HuH-7 (cell line): ENCODE measurements around the gene IRF2BP2.
"Not testable (repeated sequence)": the region's sequence is repeated elsewhere in the genome, so short reads cannot be mapped to it uniquely, and the experiment has no call there.

Experiments
- DNase-seq: peaks from one replicate; pipeline ENCODE4 v3.0.0; 2011; ENCODE audit warnings: low spot score

IRF2BP2 gene

DNA sequence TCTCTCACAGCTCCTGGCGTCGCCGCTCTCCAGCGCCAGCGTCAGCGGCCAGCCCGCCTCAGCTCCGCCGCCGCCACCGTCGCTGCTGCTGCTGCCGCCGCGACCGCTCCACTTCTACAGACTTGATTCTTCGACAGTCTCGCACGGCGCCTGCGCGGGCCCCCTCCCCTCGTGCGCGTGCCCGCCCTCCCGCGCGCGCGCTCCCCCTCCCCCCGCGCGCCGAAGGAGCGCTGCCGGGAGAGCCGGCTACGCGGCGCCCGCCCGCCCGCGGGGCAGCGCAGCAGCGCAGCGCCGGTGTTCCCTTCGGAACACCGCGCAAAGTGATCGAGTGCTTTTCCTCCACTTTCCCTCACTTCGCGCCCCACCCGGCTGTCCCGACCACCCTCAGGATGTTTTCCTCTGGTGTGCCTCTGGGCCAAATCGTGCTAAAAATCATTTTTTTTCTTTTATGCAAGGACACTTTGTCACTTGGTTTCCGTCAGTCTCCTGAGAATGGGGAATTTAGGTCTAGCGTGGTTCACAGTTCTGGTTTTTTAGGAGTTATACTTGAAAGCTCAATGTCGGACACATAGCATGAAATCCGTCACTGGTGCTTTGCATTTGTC, at the start of gene IRF2BP2:
Gene IRF2BP2 (minus strand): TSS at position 118 of the 605 bp plus-strand sequence. CDS start 684 bp downstream, outside the sequence.
- DNase-seq: peak; percentile 83

GRCh38 chr1:234659538-234659937, 49.6 kb upstream of the IRF2BP2 start:
- no peak for DNase-seq

DNA sequence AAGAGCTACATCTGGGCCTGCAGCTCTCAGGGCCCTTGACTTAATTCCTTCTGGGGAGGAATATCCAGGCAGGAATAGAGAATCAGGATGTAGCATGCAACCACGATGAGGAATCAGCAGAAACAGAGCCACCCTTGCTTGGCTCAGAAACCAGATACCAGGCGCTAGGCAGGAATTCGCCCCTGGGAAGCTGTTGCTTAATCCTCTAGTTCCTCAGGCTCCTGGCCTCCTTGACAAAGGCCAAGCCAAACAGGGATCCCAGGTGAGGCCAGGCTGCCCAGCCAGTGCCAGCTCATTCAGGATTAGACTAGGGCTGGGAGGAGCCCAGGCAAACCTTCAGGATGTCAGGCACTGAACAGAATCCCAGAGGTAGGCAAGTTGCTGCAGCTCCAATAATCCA, 48.2 kb upstream of the IRF2BP2 start:
- no peak for DNase-seq

- no peak for DNase-seq
These were observed 47.1 kb upstream of the IRF2BP2 start for GRCh38 chr1:234656944-234657654.

- no peak for DNase-seq
These were observed 46.3 kb upstream of the IRF2BP2 start for GRCh38 chr1:234656070-234656895.

DNA sequence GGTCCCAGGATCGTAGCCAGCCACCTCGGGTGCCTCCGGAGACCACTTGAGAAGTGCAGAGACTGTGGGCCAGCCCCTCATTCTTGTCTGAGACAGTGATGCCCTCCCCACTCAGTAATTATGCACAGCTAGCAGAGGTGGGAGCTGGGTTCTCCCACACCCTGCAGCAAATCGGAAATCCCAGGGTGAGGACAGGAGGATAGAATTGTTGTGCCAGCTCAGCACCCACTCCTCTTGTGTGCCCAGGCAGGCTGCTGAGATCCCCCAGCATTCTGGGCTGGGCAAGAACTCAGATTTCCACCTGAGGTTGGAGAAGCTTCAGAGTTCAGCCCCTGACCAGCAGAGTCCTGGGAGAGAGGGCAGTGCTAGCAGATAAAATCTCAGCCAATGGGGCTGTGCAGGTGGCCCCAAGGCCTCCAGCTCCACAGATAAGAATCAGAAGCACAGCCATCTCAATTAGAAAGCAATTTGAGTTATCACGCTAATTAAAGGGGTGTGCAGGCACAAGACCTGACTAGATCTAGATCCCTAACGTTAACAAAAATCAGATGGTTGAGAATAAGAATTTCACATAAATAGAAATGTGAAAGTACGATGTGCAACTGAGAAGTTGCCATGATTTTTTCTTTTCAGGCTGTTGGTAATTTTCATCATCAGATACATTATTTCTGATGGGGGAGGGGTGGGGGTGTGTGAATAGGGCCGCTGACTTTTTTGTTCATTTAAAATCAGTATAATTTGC, 45.5 kb upstream of the IRF2BP2 start:
- DNase-seq: no peak

- DNase-seq: no peak
These were observed 44.2 kb upstream of the IRF2BP2 start for GRCh38 chr1:234654002-234654733.

GRCh38 chr1:234649432-234650081, 39.6 kb upstream of the IRF2BP2 start:
- no peak for DNase-seq

DNA sequence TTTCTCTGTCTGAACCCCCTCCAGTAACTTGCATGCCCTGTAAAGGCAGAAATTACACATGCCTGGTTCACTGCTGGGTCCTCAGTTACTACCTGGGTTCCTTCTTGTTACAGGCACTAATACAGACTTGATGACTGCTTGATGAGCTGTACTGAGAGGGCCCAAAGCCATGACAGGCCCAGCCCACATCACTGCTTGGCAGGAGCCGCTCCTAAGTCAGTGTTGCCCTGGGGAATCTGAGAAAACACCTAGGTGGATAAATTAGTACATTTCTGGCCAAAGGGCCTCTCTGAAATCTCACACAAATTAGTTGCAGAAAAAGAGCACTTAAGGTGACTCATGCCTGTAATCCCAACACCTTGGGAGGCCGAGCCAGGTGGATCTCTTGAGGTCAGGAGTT, 37.8 kb upstream of the IRF2BP2 start:
- no peak for DNase-seq

DNA sequence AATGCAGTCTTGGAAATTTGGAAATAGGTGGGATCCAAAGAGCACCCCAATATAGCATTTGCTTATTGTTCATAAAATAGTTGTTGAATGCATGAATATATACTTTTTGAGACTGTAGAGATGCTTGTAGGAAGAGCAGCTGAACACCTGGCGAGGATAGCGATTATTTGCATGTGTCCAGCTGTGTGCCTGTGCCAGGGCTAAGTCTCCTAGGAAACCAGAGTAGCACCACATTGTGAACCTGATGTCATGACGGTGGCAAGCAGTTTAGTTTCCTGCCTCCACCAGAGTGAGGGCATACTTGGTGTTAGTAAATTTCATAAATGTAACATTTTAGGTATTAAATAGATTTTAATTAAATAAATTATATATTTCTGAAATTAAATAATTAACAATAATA, 37.3 kb upstream of the IRF2BP2 start:
- no peak for DNase-seq

- no peak for DNase-seq
These were observed 36.0 kb upstream of the IRF2BP2 start for GRCh38 chr1:234645964-234646363.

GRCh38 chr1:234645474-234645953, 35.5 kb upstream of the IRF2BP2 start:
- no peak for DNase-seq

GRCh38 chr1:234644928-234645327, 35.0 kb upstream of the IRF2BP2 start:
- no peak for DNase-seq

- no peak for DNase-seq
These were observed 33.8 kb upstream of the IRF2BP2 start for GRCh38 chr1:234643850-234644134.

GRCh38 chr1:234643111-234643849, 33.3 kb upstream of the IRF2BP2 start:
- peak; percentile 67 for DNase-seq

DNA sequence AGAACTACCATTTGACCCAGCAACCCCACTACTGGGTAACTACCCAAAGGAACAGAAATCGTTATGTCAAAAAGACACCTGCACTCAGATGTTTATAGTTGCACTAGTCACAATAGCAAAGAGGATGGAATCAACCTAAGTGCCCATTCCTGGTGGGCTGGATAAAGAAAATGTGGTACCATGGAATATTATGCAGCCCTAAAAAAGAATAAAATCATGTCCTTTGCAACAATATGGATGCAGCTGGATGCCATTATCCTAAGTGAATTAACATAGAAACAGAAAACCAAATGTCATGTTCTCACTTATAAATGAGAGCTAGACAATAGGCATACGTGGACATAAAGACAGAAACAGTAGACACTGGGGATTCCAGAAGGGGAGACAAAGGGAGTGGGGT, 32.5 kb upstream of the IRF2BP2 start:
- DNase-seq: no peak

DNA sequence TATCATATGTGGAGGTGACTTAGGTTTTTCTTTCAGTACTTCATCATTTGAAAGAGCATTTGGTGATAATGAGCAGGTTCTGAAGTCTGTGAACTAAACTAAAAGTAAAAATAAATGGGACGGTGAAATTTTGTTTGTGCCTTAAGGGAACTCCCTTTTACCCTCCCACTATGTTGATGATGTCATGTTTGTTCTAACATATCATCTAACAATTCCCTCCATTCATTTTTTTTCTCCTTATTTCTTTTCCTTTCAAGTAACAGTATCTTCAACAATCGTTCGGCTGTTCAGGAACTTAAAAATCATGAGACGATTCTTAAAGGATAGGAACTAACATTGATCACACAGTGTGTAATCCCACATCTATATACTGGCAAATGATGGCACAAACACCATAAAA, 30.0 kb upstream of the IRF2BP2 start:
- DNase-seq: no peak

DNA sequence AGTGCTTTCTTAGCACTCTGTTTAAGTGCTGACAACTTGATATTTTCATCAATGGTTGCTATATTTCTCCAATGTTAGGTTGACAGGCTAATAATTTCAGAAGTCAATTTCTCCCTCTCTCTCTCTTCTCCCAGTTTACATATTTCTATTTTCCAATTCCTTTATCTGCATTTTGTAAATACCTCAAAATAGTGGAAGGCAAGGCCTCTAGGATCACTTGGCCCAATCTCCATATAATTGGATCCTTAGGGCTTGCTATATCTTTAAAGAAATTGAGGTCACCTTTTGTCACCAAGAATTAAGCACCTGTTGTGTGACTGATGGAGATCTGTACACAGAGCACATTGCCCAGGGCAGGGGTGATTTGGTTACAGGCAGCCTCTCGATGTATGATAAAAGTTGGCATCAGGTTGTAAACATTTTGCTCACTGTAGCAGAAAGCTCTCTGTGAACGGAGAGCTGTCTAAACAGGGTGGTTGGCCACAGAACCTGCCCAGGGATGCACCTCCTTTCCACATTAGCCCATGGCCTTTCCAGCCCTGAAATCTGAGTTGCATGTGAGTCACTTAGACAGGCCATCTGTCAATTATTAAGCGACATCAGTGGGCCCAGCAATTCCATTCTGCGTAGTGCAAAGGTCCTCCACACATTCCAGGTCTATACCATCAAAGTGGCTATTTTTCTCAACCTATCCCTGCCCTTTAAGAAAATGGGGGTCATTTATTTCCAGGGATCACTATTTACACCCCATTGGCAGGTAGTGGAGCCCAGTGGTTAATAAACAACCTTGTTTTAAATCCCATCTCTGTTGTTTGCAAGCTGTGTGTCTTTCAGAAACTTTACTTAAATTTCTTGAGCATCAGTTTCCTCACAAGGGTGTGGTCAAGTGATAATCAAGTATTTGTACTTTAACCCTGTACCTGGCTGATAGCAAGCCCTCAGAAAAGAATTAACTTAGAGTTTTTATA, 29.1 kb upstream of the IRF2BP2 start:
- DNase-seq: peak; percentile 50

- DNase-seq: not testable (repeated sequence)
These were observed 24.9 kb upstream of the IRF2BP2 start for GRCh38 chr1:234634922-234635321.
